Stomach (tissue), 9 donors: ENCODE measurements around the gene PHACTR3. TPM values are rescaled to one million over a fixed set of nuclear protein-coding genes. Genes with fewer than 3 reads are reported as not detected.

Experiments used
- DNase-seq, 2 donors: peaks; one replicate each; pipeline versions ENCODE4 v3.0.0 to v3.0.0-alpha.2; 2013 to 2019
- H3K27ac ChIP-seq, 5 donors: fragments of 200-600 bp in 4 of 5; sonication (generic) in 4 of 5; one replicate each; pipeline ENCODE4 v1.5.1; 2013 to 2019; ENCODE audit warnings: mild to moderate bottlenecking in 1 of 5, moderate library complexity in 1 of 5
- H3K27me3 ChIP-seq, 3 donors: fragments of 200-600 bp; sonication (generic); one replicate each; pipeline ENCODE4 v1.5.1; 2017 to 2019; ENCODE audit warnings: mixed run types in 1 of 3
- H3K36me3 ChIP-seq, 4 donors: fragments of 200-600 bp; sonication (generic); 1 replicate in 3 of 4; 2 replicates in 1 of 4; pipeline ENCODE4 v1.5.1; 2016 to 2019
- H3K4me1 ChIP-seq, 4 donors: fragments of 200-600 bp; sonication (generic); one replicate each; pipeline ENCODE4 v1.5.1; 2016 to 2019
- H3K4me3 ChIP-seq, 4 donors: fragments of 200-600 bp; sonication (generic) in 3 of 4; one replicate each; pipeline ENCODE4 v1.5.1; 2016 to 2019; ENCODE audit warnings: mild to moderate bottlenecking in 1 of 4
- H3K9me3 ChIP-seq, 4 donors: fragments of 200-600 bp; sonication (generic); one replicate each; pipeline ENCODE4 v1.5.1; 2016 to 2019
- CTCF ChIP-seq, 7 experiments: fragments of 450-650 bp in 4 of 7; fragments of 200-600 bp in 3 of 7; sonication (generic) in 3 of 7; IDR thresholded peaks; one replicate each; pipeline ENCODE4 v1.5.1; 2016 to 2019; ENCODE audit warnings: antibody characterized with exemption in 7 of 7, control low read depth in 2 of 7, mild to moderate bottlenecking in 1 of 7
- EP300 ChIP-seq: sonication (generic); formaldehyde crosslinking; IDR thresholded peaks from one replicate; pipeline ENCODE4 v1.6.1; 2017; ENCODE audit warnings: antibody characterized with exemption
- POLR2A ChIP-seq, 4 donors: fragments of 450-650 bp; IDR thresholded peaks; one replicate each; pipeline ENCODE4 v1.6.1; 2016; ENCODE audit warnings: antibody characterized with exemption in 4 of 4, control low read depth in 2 of 4, mild to moderate bottlenecking in 1 of 4, moderate library complexity in 1 of 4
- POLR2AphosphoS5 ChIP-seq, 3 donors: sonication (generic); formaldehyde crosslinking; IDR thresholded peaks; one replicate each; pipeline ENCODE4 v1.6.1; 2016; ENCODE audit warnings: antibody characterized with exemption in 3 of 3
- WGBS, 5 donors: extraction: QIAGEN DNeasy Blood & Tissue Kit in 3 of 5; methylation state at CpG; one replicate each; pipeline versions ENCODE4 v1.1.5 to v1.1.7; 2013 to 2018; 5-methylcytosine and 5-hydroxymethylcytosine counted together
- intact Hi-C: fragments of 100-400 bp; cut with DNase I; formaldehyde crosslinking; loops from one replicate; pipeline ENCODE4 v1.15.1; 2023; ENCODE audit warnings: low total_unique reads
- polyA plus RNA-seq, 3 donors: library from polyadenylated mRNA; stranded (reverse); fragments of 200-250 nt; gene quantifications; one replicate each; pipeline ENCODE4 v1.2.3, GENCODE V29; 2013
- total RNA-seq, 5 donors: library from RNA; depleted of rRNA; stranded (reverse); fragments of >200 nt; gene quantifications; one replicate each; pipeline versions ENCODE4 v1.1.0 to v1.2.3, GENCODE V29; 2014 to 2016
- donor health status: healthy with polysubstance abuse.
- donor health status: Bipolar disorder and iron deficiency.
- donor health status: healthy.

PHACTR3 gene
- total and polyA plus RNA-seq, 8 donors, result 0.55 to 3.7 (median 3.2) TPM; not detected in 3

DNA sequence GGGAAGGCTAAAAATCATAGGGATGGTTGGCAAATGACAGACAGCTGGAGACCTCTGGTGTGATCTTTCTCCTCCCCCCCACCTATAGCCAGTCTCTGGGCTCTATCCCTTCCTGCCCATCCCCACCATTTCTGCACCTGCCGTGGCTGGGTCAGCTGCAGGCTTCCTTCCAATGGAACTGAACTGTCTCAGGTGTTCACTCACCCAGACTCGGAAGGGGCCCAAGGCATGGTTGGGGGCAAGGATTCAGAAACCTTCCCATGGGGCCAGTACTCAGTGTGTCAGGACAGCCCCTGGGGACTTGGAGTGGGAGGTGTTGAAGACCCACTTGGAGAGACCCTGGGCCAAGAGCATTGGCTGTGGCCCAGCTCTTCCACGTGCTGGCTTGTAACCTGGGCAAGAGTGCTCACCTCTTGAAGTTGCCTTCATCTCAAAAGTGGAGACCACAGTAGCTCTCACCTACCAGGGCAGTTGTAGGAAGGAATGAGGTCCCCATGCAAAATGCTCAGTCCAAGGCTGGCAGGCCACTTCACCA lies 1.7 kb upstream of the PHACTR3 start:
- intact Hi-C loops, result no loop called here

DNA sequence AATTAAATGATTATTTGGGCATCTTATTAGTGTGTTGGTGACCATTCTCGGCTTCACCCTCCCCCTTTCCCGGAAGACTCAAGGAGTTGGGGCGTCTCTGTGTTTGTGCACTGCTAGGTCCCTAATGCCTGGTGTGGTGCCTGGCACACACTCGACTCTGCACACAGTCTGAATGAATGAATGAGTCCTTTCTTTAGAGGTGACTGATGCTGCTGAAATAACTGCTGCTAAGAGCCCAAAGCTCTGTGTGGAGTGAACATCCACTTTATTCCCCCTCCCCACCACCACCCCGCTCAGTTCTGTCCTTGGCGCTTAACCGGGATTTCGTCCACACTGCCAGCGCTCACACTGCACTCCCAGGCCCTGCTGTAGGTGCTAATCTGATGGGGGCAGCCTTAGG lies 1.2 kb upstream of the PHACTR3 start:
- Histone ChIP-seq H3K27me3 (peaks cover 6 to 97% (median 48%) of the 10 kb centered on the region in 3 donors), H3K4me1 (peaks cover 6 to 22% (median 11%) of the 10 kb centered on the region in 4 donors), H3K4me3 (no peak overlapping the region), H3K9me3 (no peaks in the 10 kb centered on the region), H3K36me3 (no peaks in the 10 kb centered on the region), H3K27ac (no peak overlapping the region)
- no peak for TF ChIP-seq CTCF (IDR thresholded peaks at IDR 0.05)
- TF ChIP-seq POLR2A (IDR thresholded peaks at IDR 0.05), result no peak
- no peak for TF ChIP-seq POLR2AphosphoS5 (IDR thresholded peaks at IDR 0.05)
- TF ChIP-seq EP300, result no peak
- intact Hi-C loops, result no loop called here
- WGBS, 5 donors, result 64 to 77% (median 66%) methylated on average over 5 to 9 of the region's 9 CpGs
- DNase-seq, result no peak

More for the DNA sequence above, 1.7 kb upstream of the PHACTR3 start:
- 70 to 83% (median 80%) methylated on average over 3 of the region's 3 CpGs for WGBS, 5 donors
- TF ChIP-seq EP300 (no peak), POLR2A (IDR thresholded peaks at IDR 0.05) (no peak), POLR2AphosphoS5 (IDR thresholded peaks at IDR 0.05) (no peak), CTCF (IDR thresholded peaks at IDR 0.05) (no peak)
- H3K4me1 ChIP-seq, result peaks cover 6 to 22% (median 11%) of the 10 kb centered on the region in 4 donors
- H3K36me3 ChIP-seq, result no peaks in the 10 kb centered on the region
- no peak for DNase-seq
- H3K9me3 ChIP-seq, result no peaks in the 10 kb centered on the region
- no peak overlapping the region for H3K27ac ChIP-seq
- H3K27me3 ChIP-seq, result peaks cover 6 to 97% (median 51%) of the 10 kb centered on the region in 3 donors
- H3K4me3 ChIP-seq, result no peak overlapping the region

GRCh38 chr20:59604741-59605600 lies 631 bp downstream of the PHACTR3 start:
- Histone ChIP-seq H3K36me3 (no peaks in the 10 kb centered on the region), H3K27ac (no peak overlapping the region), H3K9me3 (no peaks in the 10 kb centered on the region), H3K27me3 (peaks cover 6 to 97% (median 46%) of the 10 kb centered on the region in 3 donors), H3K4me3 (peak overlapping the region; percentile 28 to 36 (median 34)), H3K4me1 (peaks cover 6 to 16% (median 11%) of the 10 kb centered on the region in 4 donors)
- WGBS, 5 donors, result 2 to 6% (median 3%) methylated on average over 34 to 88 of the region's 88 CpGs
- intact Hi-C loops, result no loop called here
- peak in 1 of 2 donors; percentile 55 for DNase-seq
- TF ChIP-seq EP300 (no peak), POLR2AphosphoS5 (IDR thresholded peaks at IDR 0.05) (no peak), POLR2A (IDR thresholded peaks at IDR 0.05) (no peak), CTCF (IDR thresholded peaks at IDR 0.05) (no peak)

- Histone ChIP-seq H3K36me3 (no peaks in the 10 kb centered on the region), H3K27me3 (peaks cover 6 to 98% (median 50%) of the 10 kb centered on the region in 3 donors), H3K9me3 (no peaks in the 10 kb centered on the region), H3K4me3 (peak overlapping the region in 3 of 4 donors; percentile 28 to 36 (median 36)), H3K27ac (no peak overlapping the region), H3K4me1 (peaks cover 6 to 16% (median 11%) of the 10 kb centered on the region in 4 donors)
- intact Hi-C loops, result no loop called here
- WGBS, 5 donors, result 10 to 20% (median 15%) methylated on average over 20 to 26 of the region's 26 CpGs
- DNase-seq, result no peak
- TF ChIP-seq CTCF (IDR thresholded peaks at IDR 0.05) (no peak), POLR2AphosphoS5 (IDR thresholded peaks at IDR 0.05) (no peak), EP300 (no peak), POLR2A (IDR thresholded peaks at IDR 0.05) (no peak)
Observed at GRCh38 chr20:59605601-59606364, 1.4 kb downstream of the PHACTR3 start.
